ENCODE data around the gene RNASE7. TPM values are rescaled to one million over a fixed set of nuclear protein-coding genes. Genes with fewer than 3 reads are reported as not detected.

RNASE7 gene
- total RNA-seq, 2 experiments from 2014 or later = not detected

DNA sequence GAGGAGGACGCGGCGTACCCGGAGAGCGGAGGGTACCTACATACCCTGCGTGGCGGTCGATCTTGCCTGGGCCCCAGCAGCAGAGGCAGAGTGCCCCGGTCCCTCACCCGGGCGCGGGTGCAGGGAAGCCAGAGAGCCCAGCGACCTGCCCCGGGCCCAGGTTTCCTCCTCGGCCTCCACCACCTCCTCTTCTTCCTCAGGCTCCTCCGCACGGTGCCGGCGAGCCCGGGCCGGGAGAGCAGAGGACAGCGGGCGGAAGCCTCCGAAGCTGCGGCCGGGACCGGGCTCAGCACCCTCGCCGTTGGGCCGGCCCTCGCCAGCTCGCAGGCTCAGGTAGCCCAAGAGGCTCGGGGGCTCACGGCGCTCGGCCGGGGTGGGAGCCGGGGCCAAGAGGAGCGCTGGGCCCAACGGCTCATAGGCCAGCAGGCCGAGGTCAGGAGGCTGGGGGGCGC is 49.7 kb downstream of the RNASE7 start:
- DNase-seq = no peak
- Mint-ChIP-seq H3K4me1 (peaks cover 17% of the 10 kb centered on the region), H3K27ac (no peak overlapping the region), H3K9me3 (no peaks in the 10 kb centered on the region), H3K4me3 (no peak overlapping the region), H3K36me3 (no peaks in the 10 kb centered on the region), H3K27me3 (no peaks in the 10 kb centered on the region)

- Mint-ChIP-seq H3K27ac (no peak overlapping the region), H3K27me3 (no peaks in the 10 kb centered on the region), H3K4me1 (peaks cover 20% of the 10 kb centered on the region)
Measured at GRCh38 chr14:21092273-21093011, 50.3 kb downstream of the RNASE7 start.

GRCh38 chr14:21093018-21093417 is 50.9 kb downstream of the RNASE7 start:
- Mint-ChIP-seq H3K27me3 (no peaks in the 10 kb centered on the region), H3K27ac (no peak overlapping the region), H3K4me3 (no peak overlapping the region), H3K36me3 (no peaks in the 10 kb centered on the region), H3K4me1 (peaks cover 15% of the 10 kb centered on the region), H3K9me3 (no peaks in the 10 kb centered on the region)
- no peak for DNase-seq

More at GRCh38 chr14:21092273-21093011, 50.3 kb downstream of the RNASE7 start:
- Mint-ChIP-seq H3K9me3 (no peaks in the 10 kb centered on the region), H3K4me3 (no peak overlapping the region), H3K36me3 (no peaks in the 10 kb centered on the region)
- peak; percentile 89 for DNase-seq

Other genes starting within 250 kb of the RNASE7 start
- not detected for gene RNASE1, start 239.5 kb upstream of the RNASE7 start, total RNA-seq
- gene RNASE3, start 151.0 kb upstream of the RNASE7 start, total RNA-seq = not detected
- not detected for gene RNASE2, start 86.9 kb upstream of the RNASE7 start, total RNA-seq
- gene METTL17, start 52.4 kb upstream of the RNASE7 start, total RNA-seq = 10 to 100 TPM; 94.1 to 99.1 TPM
- under 1 TPM; 0.36 to 0.54 TPM for gene SLC39A2, start 43.1 kb upstream of the RNASE7 start, total RNA-seq
- 1 to 10 TPM; 4.2 to 4.9 TPM for gene NDRG2, start 17.3 kb upstream of the RNASE7 start, total RNA-seq
- gene TPPP2, start 12.1 kb upstream of the RNASE7 start, total RNA-seq = not detected
- gene RNASE13, start 7.6 kb upstream of the RNASE7 start, total RNA-seq = not detected
- not detected for gene RNASE8, start 15.5 kb downstream of the RNASE7 start, total RNA-seq
- gene ARHGEF40, start 27.9 kb downstream of the RNASE7 start, total RNA-seq = under 1 TPM in 1 of 2 experiments, not detected in 1; 0.21 TPM
- gene ZNF219, start 56.3 kb downstream of the RNASE7 start, total RNA-seq = 1 to 10 TPM; 6.9 to 8.6 TPM
- not detected for gene TMEM253, start 58.7 kb downstream of the RNASE7 start, total RNA-seq
- not detected for gene OR5AU1, start 113.7 kb downstream of the RNASE7 start, total RNA-seq
- 1,000 to 10,000 TPM; 1,256 to 1,302 TPM for gene HNRNPC, start 227.1 kb downstream of the RNASE7 start, total RNA-seq
- under 1 TPM; 0.08 to 0.22 TPM for gene RPGRIP1, start 237.7 kb downstream of the RNASE7 start, total RNA-seq

All from activated naive CD8-positive, alpha-beta T cell treated with anti-CD3 and anti-CD28 coated beads for 36 hours (primary cell).